HL-60 (cell line): ENCODE data around the gene METRN.

ENCODE experiments used
- DNase-seq, 2 experiments: peaks; one replicate each; pipeline ENCODE4 v3.0.0-alpha.2; 2010 to 2020; ENCODE audit warnings: low read depth in 1 of 2, low spot score in 1 of 2
- H3K27ac ChIP-seq: fragments of 250-450 bp; sonication (Bioruptor Pico); replicated peaks from 2 replicates; pipeline ENCODE4 v1.5.1; 2020; ENCODE audit warnings: mild to moderate bottlenecking, moderate library complexity
- H3K27me3 ChIP-seq: fragments of 250-450 bp; sonication (Bioruptor Pico); 2 replicates; pipeline ENCODE4 v1.5.1; 2021; ENCODE audit warnings: mild to moderate bottlenecking, moderate library complexity; ENCODE audit not compliant: insufficient read depth, poor library complexity, severe bottlenecking
- H3K4me3 ChIP-seq: replicated peaks from 2 replicates; pipeline ENCODE4 v1.5.1; 2011; ENCODE audit warnings: mild to moderate bottlenecking, control low read depth, low read length; ENCODE audit not compliant: insufficient read depth
- CTCF ChIP-seq: IDR thresholded peaks from one replicate; pipeline ENCODE4 v1.5.1; 2011; ENCODE audit warnings: low read length, control low read depth, inconsistent platforms; ENCODE audit not compliant: insufficient read depth
- GABPA ChIP-seq: IDR thresholded peaks from 2 replicates; pipeline ENCODE4 v1.6.1; 2012; ENCODE audit warnings: low read depth
- POLR2AphosphoS5 ChIP-seq: IDR thresholded peaks from 2 replicates; pipeline ENCODE4 v1.6.1; 2012; ENCODE audit warnings: low read depth
- SPI1 ChIP-seq: IDR thresholded peaks from 2 replicates; pipeline ENCODE4 v1.6.1; 2012; ENCODE audit warnings: low read depth, mild to moderate bottlenecking, borderline replicate concordance
- TF ChIP-seq, protein P1 (sequence below): IDR thresholded peaks from 2 replicates; pipeline ENCODE4 v1.6.1; 2012; ENCODE audit warnings: low read depth; ENCODE audit not compliant: insufficient replicate concordance

METRN gene

GRCh38 chr16:761625-762513, 47.0 kb downstream of the METRN start:
- DNase-seq: no peak
- H3K27me3 ChIP-seq: no peaks in the 10 kb centered on the region
- no peak overlapping the region for H3K4me3 ChIP-seq
- H3K27ac ChIP-seq: no peak overlapping the region
- TF ChIP-seq, protein P1, sequence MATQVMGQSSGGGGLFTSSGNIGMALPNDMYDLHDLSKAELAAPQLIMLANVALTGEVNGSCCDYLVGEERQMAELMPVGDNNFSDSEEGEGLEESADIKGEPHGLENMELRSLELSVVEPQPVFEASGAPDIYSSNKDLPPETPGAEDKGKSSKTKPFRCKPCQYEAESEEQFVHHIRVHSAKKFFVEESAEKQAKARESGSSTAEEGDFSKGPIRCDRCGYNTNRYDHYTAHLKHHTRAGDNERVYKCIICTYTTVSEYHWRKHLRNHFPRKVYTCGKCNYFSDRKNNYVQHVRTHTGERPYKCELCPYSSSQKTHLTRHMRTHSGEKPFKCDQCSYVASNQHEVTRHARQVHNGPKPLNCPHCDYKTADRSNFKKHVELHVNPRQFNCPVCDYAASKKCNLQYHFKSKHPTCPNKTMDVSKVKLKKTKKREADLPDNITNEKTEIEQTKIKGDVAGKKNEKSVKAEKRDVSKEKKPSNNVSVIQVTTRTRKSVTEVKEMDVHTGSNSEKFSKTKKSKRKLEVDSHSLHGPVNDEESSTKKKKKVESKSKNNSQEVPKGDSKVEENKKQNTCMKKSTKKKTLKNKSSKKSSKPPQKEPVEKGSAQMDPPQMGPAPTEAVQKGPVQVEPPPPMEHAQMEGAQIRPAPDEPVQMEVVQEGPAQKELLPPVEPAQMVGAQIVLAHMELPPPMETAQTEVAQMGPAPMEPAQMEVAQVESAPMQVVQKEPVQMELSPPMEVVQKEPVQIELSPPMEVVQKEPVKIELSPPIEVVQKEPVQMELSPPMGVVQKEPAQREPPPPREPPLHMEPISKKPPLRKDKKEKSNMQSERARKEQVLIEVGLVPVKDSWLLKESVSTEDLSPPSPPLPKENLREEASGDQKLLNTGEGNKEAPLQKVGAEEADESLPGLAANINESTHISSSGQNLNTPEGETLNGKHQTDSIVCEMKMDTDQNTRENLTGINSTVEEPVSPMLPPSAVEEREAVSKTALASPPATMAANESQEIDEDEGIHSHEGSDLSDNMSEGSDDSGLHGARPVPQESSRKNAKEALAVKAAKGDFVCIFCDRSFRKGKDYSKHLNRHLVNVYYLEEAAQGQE: no peak
- no peak for TF ChIP-seq CTCF
- TF ChIP-seq GABPA: no peak
- no peak for TF ChIP-seq SPI1
- TF ChIP-seq POLR2AphosphoS5: no peak

DNA sequence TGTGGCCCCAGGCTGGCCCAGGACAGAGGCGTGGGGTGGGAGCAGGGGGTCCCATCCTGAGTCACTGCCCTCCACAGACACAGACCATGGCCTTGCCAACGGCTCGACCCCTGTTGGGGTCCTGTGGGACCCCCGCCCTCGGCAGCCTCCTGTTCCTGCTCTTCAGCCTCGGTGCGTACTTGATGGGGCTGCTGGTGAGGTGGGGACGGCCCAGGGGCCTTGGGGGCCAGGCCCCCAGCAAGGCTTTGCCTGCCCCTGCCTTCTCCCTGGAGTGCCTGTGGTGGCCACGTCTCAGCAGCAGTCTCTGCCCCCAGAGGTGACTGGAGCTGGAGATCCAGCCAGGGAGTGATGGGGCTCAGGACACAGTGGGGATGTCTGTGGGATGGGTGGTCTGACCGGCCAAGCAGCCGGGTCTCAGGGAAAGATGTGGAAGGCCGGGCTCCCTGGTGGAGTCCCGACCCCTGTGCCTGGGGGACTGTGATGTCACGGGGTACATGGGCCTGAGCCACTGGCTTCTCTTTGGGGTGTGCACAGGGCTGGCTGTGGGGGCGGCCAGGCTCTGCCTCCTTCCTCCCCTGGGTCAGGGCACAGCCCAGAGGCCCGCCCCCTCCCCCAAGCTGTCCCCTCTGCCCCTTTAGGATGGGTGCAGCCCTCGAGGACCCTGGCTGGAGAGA, 47.8 kb downstream of the METRN start:
- no peaks in the 10 kb centered on the region for H3K27me3 ChIP-seq
- TF ChIP-seq GABPA: no peak
- TF ChIP-seq, protein P1: no peak
- no peak for TF ChIP-seq POLR2AphosphoS5
- no peak for TF ChIP-seq CTCF
- TF ChIP-seq SPI1: no peak
- no peak overlapping the region for H3K27ac ChIP-seq
- H3K4me3 ChIP-seq: no peak overlapping the region
- DNase-seq: no peak

DNA sequence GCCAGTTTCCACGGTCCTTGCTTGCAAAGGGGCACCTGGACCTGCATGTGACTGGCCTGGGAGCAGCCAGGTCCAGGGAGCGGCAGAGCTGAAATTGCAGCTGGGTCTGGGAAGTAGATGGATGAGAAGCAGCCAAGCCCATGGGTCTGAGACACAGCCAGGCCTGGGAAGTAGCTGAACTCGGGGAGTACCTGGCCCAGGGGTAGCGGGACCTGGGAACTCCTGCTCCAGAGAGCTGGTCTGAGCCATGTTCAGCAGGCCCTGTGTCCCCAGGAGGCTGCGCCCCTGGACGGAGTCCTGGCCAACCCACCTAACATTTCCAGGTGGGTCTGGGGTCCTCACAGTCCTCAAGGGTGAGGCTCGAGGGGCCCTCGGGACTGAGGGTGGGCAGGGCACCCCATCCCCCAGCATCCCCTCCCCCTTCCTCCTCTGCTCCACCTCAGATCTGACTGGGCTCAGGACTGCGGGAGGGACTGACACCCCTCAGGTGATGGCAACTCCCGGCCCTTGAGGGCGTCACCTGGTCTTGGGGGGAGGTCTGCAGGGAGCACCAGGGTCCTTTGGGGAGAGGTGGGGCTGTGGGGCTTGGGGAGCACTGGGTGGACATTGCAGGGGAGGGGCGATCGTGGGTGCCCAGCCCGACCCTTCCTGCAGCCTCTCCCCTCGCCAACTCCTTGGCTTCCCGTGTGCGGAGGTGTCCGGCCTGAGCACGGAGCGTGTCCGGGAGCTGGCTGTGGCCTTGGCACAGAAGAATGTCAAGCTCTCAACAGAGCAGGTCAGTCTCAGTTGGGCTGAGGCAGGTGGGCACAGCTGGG, 48.7 kb downstream of the METRN start:
- TF ChIP-seq, protein P1: no peak
- TF ChIP-seq POLR2AphosphoS5 (no peak), GABPA (no peak), CTCF (no peak), SPI1 (no peak)
- Histone ChIP-seq H3K27ac (no peak overlapping the region), H3K27me3 (no peaks in the 10 kb centered on the region), H3K4me3 (no peak overlapping the region)
- DNase-seq: no peak
